ENCODE results near the gene DCANP1. TPM values are rescaled to one million over a fixed set of nuclear protein-coding genes. Genes with fewer than 3 reads are reported as not detected.
"Not testable (repeated sequence)": the region's sequence is repeated elsewhere in the genome, so short reads cannot be mapped to it uniquely, and the experiment has no call there.

Gene DCANP1, protein sequence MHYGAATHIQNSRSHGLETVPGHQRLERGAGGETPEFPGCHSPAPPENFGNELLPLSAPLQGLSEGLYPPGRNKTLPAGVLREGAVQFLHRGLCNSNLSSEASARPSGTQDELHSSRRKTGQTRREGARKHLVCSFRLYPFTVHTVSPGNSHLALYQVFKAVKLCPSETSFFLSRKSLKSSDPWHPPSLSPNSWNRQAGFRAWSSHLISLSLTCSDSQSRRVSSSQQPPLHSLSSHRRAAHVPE
- under 1 TPM in 1 of 3 donors, not detected in 2; 0.07 TPM for total RNA-seq
- total RNA-seq (2013) = 0.90 TPM

DNA sequence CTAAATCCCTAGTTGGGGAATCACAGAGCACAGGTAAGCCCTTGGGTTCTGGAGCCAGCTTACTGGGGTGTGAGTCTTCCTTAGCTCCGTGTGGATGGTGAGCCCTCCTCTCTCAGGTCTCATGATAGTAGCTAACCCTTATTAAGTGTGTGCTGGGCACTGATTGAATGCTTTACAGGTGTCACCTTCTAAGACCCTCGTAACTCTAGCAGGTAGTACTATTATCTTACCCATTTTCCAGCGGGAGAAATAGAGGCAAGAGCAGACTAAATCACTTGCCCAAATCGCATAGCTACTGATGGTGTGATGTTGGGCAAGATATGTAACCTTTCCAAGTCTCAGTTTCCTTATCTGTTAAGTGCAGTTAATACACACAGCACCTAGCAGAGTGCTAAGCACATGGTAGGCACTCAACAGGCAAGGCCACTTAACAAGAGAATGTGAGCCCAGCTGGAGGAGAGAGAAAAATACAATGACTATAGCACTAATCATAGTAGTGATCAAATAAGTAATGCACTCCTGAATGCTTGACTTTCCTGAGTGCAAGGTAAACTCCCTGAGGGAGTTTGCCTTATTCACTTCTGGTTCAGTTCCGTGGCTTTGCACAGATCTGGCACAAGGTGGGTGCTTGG is at the start of gene DCANP1:
Gene DCANP1, minus strand, starts transcription at position 51 of the 632 bp plus-strand sequence. CDS start 240 bp downstream, outside the sequence.
- H3K36me3 Mint-ChIP-seq = no peaks in the 10 kb centered on the region
- ATAC-seq = no peak

DNA sequence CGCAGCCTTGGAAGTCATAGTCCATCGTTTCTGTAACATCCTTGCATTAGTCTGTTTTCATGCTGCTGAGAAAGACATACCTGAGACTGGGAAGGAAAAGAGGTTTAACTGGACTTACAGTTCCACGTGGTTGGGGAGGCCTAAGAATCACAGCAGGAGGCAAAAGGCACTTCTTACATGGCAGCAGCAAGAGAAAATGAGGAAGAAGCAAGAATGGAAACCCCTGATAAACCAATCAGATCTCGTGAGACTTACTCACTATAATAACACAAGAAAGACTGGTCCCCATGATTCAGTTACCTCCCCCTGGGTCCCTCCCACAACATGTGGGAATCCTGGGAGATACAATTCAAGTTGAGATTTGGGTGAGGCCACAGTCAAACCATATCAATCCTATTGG is 48.4 kb upstream of the DCANP1 start:
- H3K36me3 ChIP-seq (ENCODE audit: control insufficient read depth, insufficient read depth, low read length); H3K27ac ChIP-seq (ENCODE audit: low read length); H3K27me3 ChIP-seq (ENCODE audit: control insufficient read depth, insufficient read depth, low read length); intact Hi-C loops (cut with micrococcal nuclease); H3K36me3 Mint-ChIP-seq; H3K4me3 ChIP-seq (ENCODE audit: low read length); H3K4me1 ChIP-seq (ENCODE audit: control insufficient read depth, insufficient read depth, low read length); H3K27ac Mint-ChIP-seq; ATAC-seq; H3K9me3 Mint-ChIP-seq; H3K4me1 Mint-ChIP-seq; DNase-seq; H3K9me3 ChIP-seq (ENCODE audit: control insufficient read depth, insufficient read depth, low read length); H3K4me3 Mint-ChIP-seq: not testable (repeated sequence)
- peaks cover 28% of the 10 kb centered on the region in 2 donors for H3K27me3 Mint-ChIP-seq (ENCODE audit: low read depth in 2 of 2)
- 76% methylated on average over 4 of the region's 4 CpGs for WGBS (ENCODE audit: insufficient coverage)

More for the DNA sequence above, at the start of gene DCANP1:
- no peaks in the 10 kb centered on the region for H3K36me3 ChIP-seq (ENCODE audit: control insufficient read depth, insufficient read depth, low read length)
- H3K4me1 Mint-ChIP-seq = peaks cover 9 to 11% of the 10 kb centered on the region in 2 donors
- no peak within 1 kb of the TSS for H3K27ac ChIP-seq (ENCODE audit: low read length)
- no peaks in the 10 kb centered on the region for H3K9me3 Mint-ChIP-seq
- peaks cover 8 to 9% of the 10 kb centered on the region in 2 donors for H3K27me3 Mint-ChIP-seq (ENCODE audit: low read depth in 2 of 2)
- DNase-seq = no peak
- intact Hi-C loops (cut with micrococcal nuclease) = no loop called here
- no peaks in the 10 kb centered on the region for H3K27me3 ChIP-seq (ENCODE audit: control insufficient read depth, insufficient read depth, low read length)
- H3K9me3 ChIP-seq (ENCODE audit: control insufficient read depth, insufficient read depth, low read length) = no peaks in the 10 kb centered on the region
- no peak within 1 kb of the TSS for H3K27ac Mint-ChIP-seq
- H3K4me3 Mint-ChIP-seq = no peak within 1 kb of the TSS
- TF ChIP-seq, protein P1, sequence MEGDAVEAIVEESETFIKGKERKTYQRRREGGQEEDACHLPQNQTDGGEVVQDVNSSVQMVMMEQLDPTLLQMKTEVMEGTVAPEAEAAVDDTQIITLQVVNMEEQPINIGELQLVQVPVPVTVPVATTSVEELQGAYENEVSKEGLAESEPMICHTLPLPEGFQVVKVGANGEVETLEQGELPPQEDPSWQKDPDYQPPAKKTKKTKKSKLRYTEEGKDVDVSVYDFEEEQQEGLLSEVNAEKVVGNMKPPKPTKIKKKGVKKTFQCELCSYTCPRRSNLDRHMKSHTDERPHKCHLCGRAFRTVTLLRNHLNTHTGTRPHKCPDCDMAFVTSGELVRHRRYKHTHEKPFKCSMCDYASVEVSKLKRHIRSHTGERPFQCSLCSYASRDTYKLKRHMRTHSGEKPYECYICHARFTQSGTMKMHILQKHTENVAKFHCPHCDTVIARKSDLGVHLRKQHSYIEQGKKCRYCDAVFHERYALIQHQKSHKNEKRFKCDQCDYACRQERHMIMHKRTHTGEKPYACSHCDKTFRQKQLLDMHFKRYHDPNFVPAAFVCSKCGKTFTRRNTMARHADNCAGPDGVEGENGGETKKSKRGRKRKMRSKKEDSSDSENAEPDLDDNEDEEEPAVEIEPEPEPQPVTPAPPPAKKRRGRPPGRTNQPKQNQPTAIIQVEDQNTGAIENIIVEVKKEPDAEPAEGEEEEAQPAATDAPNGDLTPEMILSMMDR (IDR thresholded peaks at IDR 0.05) = no peak
- H3K4me1 ChIP-seq (ENCODE audit: control insufficient read depth, insufficient read depth, low read length) = peaks cover 18% of the 10 kb centered on the region
- 79% methylated on average over 3 of the region's 5 CpGs for WGBS (ENCODE audit: insufficient coverage)
- no peak within 1 kb of the TSS for H3K4me3 ChIP-seq (ENCODE audit: low read length)

DNA sequence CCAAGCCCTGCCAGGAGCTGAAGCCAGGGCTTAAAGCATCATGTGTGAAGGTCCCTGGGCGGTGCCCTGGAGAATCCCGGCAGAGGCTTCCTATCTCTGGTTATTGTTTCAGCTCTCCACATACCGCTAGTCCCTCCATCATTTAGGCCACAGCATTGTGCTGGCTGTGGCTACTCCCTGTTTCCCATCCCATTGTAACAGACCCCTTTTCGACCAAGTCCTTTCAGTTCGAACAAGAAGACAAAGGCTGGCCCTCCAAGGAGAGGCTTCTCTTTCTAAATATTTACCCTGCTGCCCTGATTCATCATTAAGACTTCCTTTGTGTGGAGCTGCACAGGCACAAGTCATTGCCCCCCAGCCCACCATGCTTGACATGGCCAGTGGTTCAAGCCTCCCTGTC is 47.0 kb upstream of the DCANP1 start:
- Histone ChIP-seq H3K27me3 (ENCODE audit: control insufficient read depth, insufficient read depth, low read length) (peaks cover 15% of the 10 kb centered on the region), H3K4me3 (ENCODE audit: low read length) (no peak overlapping the region), H3K36me3 (ENCODE audit: control insufficient read depth, insufficient read depth, low read length) (no peaks in the 10 kb centered on the region), H3K9me3 (ENCODE audit: control insufficient read depth, insufficient read depth, low read length) (no peaks in the 10 kb centered on the region), H3K27ac (ENCODE audit: low read length) (no peak overlapping the region), H3K4me1 (ENCODE audit: control insufficient read depth, insufficient read depth, low read length) (no peaks in the 10 kb centered on the region)
- Mint-ChIP-seq H3K36me3 (no peaks in the 10 kb centered on the region), H3K27ac (no peak overlapping the region), H3K27me3 (ENCODE audit: low read depth in 2 of 2) (peaks cover 38% of the 10 kb centered on the region in 2 donors), H3K4me3 (no peak overlapping the region), H3K9me3 (no peaks in the 10 kb centered on the region), H3K4me1 (peaks cover 0 to 5% of the 10 kb centered on the region in 2 donors)
- 91% methylated on average over 5 of the region's 5 CpGs for WGBS (ENCODE audit: insufficient coverage)
- TF ChIP-seq, protein P1 (IDR thresholded peaks at IDR 0.05) = no peak
- no peak for DNase-seq
- ATAC-seq = no peak
- intact Hi-C loops (cut with micrococcal nuclease) = no loop called here

DNA sequence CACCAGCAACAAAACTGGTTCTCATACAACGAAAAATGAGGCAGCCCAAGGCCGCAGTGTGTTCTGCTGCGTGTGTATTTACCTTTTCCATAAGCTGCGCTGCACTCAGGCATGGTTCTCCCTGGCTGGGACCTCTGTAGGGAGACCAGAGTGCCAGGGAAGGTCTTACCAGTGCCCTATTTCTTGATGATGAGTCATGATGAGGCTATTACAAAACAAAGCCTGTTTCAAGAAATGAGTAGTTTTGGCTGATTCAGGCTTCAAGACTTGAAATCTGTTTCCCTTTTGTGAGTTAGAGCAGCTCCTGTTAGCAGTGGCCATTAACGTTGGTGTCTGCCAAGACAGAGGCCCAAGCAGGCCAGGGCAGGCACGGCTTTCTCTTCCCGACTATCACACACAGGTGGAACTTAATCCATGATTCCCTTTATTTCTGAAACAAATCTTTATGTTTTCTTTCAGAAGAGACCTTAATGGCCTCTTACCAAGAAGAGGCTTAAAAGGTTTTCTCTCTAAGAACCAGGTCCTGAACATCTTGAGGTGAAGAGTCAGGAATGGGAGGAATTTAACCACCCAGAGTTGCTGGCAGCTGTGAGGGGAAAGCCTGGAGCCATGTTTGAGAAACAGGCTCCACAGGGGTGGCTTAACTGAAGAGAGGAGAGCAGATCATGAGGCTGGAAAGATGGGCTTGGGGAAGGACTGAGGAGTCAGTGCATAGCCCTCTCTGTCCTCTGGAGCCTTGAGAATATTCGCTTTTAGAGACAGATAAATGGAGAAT is 46.4 kb upstream of the DCANP1 start:
- Histone ChIP-seq H3K9me3 (ENCODE audit: control insufficient read depth, insufficient read depth, low read length) (no peaks in the 10 kb centered on the region), H3K36me3 (ENCODE audit: control insufficient read depth, insufficient read depth, low read length) (no peaks in the 10 kb centered on the region), H3K27ac (ENCODE audit: low read length) (no peak overlapping the region), H3K4me3 (ENCODE audit: low read length) (no peak overlapping the region), H3K4me1 (ENCODE audit: control insufficient read depth, insufficient read depth, low read length) (no peaks in the 10 kb centered on the region), H3K27me3 (ENCODE audit: control insufficient read depth, insufficient read depth, low read length) (peaks cover 20% of the 10 kb centered on the region)
- intact Hi-C loops (cut with micrococcal nuclease) = no loop called here
- ATAC-seq (no peak), DNase-seq (peak in 1 of 2 donors; percentile 1)
- Mint-ChIP-seq H3K4me1 (peaks cover 0 to 5% of the 10 kb centered on the region in 2 donors), H3K9me3 (no peaks in the 10 kb centered on the region), H3K4me3 (no peak overlapping the region), H3K36me3 (no peaks in the 10 kb centered on the region), H3K27ac (no peak overlapping the region), H3K27me3 (ENCODE audit: low read depth in 2 of 2) (peaks cover 40 to 43% of the 10 kb centered on the region in 2 donors)
- 79% methylated on average over 8 of the region's 8 CpGs for WGBS (ENCODE audit: insufficient coverage)
- TF ChIP-seq, protein P1 (IDR thresholded peaks at IDR 0.05) = no peak

Measured in natural killer cell (primary cell).